ENCODE data around the gene LOXL3.
A peak's percentile ranks its signal among the peaks of the same experiment; 100 is the strongest.

LOXL3 gene

DNA sequence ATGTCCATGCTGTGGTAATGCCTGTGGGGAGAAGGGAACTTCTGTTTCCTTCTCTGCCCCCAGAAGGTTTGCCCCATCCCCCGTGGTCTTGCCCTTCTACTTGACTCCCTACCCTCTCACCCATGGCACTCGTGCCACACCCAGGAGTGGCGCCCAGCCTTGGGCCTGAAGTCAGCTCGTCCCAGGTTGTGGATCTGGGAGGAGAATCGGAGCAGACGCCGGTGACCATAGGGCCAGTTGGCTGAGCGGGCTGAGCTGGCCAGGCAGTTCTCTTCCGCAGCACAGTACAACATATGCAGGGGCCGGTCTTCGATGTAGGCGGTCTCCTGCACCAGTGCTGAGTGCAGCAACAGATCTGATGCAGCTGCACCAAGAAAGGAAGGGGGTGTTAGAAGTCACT is 19.3 kb downstream of the LOXL3 start:
- H3K4me1 ChIP-seq (ENCODE audit: insufficient read depth, low read length, poor library complexity, severe bottlenecking) = peaks cover 16% of the 10 kb centered on the region
- H3K27me3 ChIP-seq (ENCODE audit: insufficient read depth, low read length, poor library complexity, severe bottlenecking) = peaks cover 4% of the 10 kb centered on the region
- no peak overlapping the region for H3K4me2 ChIP-seq (ENCODE audit: low read depth, low read length, poor library complexity, severe bottlenecking)
- no peaks in the 10 kb centered on the region for H3F3A ChIP-seq (ENCODE audit: low read depth)
- no peak overlapping the region for H2AFZ ChIP-seq (ENCODE audit: low read length)
- H3K9me2 ChIP-seq (replicated peaks; ENCODE audit: low read depth, low read length) = no peaks in the 10 kb centered on the region
- no peaks in the 10 kb centered on the region for H3K9me3 ChIP-seq (ENCODE audit: insufficient read depth, low read depth, low read length)
- H3K4me3 ChIP-seq (ENCODE audit: low read length, poor library complexity, severe bottlenecking) = no peak overlapping the region
- peaks cover 3% of the 10 kb centered on the region; the same call in 1 of the 2 replicates for H3K36me3 ChIP-seq (ENCODE audit: insufficient read depth, low read length)
- H3K79me2 ChIP-seq (ENCODE audit: insufficient read depth, low read length) = peaks cover 24% of the 10 kb centered on the region
- no peak overlapping the region for H3K9ac ChIP-seq (ENCODE audit: low read depth, low read length, poor library complexity, severe bottlenecking)
- no peak for TF ChIP-seq EZH2phosphoT487 (IDR thresholded peaks at IDR 0.05; ENCODE audit: borderline replicate concordance)
- TF ChIP-seq, protein P1, sequence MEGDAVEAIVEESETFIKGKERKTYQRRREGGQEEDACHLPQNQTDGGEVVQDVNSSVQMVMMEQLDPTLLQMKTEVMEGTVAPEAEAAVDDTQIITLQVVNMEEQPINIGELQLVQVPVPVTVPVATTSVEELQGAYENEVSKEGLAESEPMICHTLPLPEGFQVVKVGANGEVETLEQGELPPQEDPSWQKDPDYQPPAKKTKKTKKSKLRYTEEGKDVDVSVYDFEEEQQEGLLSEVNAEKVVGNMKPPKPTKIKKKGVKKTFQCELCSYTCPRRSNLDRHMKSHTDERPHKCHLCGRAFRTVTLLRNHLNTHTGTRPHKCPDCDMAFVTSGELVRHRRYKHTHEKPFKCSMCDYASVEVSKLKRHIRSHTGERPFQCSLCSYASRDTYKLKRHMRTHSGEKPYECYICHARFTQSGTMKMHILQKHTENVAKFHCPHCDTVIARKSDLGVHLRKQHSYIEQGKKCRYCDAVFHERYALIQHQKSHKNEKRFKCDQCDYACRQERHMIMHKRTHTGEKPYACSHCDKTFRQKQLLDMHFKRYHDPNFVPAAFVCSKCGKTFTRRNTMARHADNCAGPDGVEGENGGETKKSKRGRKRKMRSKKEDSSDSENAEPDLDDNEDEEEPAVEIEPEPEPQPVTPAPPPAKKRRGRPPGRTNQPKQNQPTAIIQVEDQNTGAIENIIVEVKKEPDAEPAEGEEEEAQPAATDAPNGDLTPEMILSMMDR (conservative IDR thresholded peaks at IDR 0.05; ENCODE audit: low read length) = no peak
- H4K20me1 ChIP-seq (ENCODE audit: insufficient read depth, low read length, poor library complexity, severe bottlenecking) = peaks cover 4% of the 10 kb centered on the region

- Histone ChIP-seq H3K9ac (ENCODE audit: low read depth, low read length, poor library complexity, severe bottlenecking) (no peak overlapping the region), H3K4me1 (ENCODE audit: insufficient read depth, low read length, poor library complexity, severe bottlenecking) (peaks cover 18% of the 10 kb centered on the region), H3K27me3 (ENCODE audit: insufficient read depth, low read length, poor library complexity, severe bottlenecking) (peaks cover 4% of the 10 kb centered on the region), H3K9me3 (ENCODE audit: insufficient read depth, low read depth, low read length) (no peaks in the 10 kb centered on the region), H3F3A (ENCODE audit: low read depth) (no peaks in the 10 kb centered on the region), H2AFZ (ENCODE audit: low read length) (no peak overlapping the region), H3K36me3 (ENCODE audit: insufficient read depth, low read length) (peaks cover 3% of the 10 kb centered on the region; the same call in 1 of the 2 replicates), H3K9me2 (replicated peaks; ENCODE audit: low read depth, low read length) (no peaks in the 10 kb centered on the region), H3K4me2 (ENCODE audit: low read depth, low read length, poor library complexity, severe bottlenecking) (no peak overlapping the region), H3K79me2 (ENCODE audit: insufficient read depth, low read length) (peaks cover 34% of the 10 kb centered on the region), H4K20me1 (ENCODE audit: insufficient read depth, low read length, poor library complexity, severe bottlenecking) (peaks cover 11% of the 10 kb centered on the region), H3K4me3 (ENCODE audit: low read length, poor library complexity, severe bottlenecking) (no peak overlapping the region)
- TF ChIP-seq, protein P1 (conservative IDR thresholded peaks at IDR 0.05; ENCODE audit: low read length) = no peak
- TF ChIP-seq EZH2phosphoT487 (IDR thresholded peaks at IDR 0.05; ENCODE audit: borderline replicate concordance) = no peak
Measured at GRCh38 chr2:74533464-74533863, 20.3 kb downstream of the LOXL3 start.

DNA sequence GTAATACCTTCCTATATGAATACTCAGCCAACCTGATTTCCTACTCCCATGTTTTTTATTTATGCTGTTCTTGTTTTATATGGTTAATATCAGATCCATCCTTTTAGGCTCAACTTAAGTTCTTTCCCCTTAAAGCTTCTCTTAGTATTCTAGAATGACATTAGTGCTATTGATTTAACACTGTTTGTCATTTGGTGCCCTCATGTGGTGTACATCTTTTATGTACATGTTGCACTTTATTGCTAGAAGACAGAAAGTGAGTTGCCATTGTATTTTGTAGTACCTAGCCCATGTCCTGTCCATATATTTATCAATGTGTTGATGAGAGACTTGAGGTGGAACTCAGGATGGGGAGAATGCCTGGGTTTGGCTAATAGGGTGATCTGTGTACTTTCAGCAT is 21.5 kb downstream of the LOXL3 start:
- H4K20me1 ChIP-seq (ENCODE audit: insufficient read depth, low read length, poor library complexity, severe bottlenecking) = peaks cover 22% of the 10 kb centered on the region
- peaks cover 6% of the 10 kb centered on the region; the same call in 1 of the 2 replicates for H3K36me3 ChIP-seq (ENCODE audit: insufficient read depth, low read length)
- H2AFZ ChIP-seq (ENCODE audit: low read length) = no peak overlapping the region
- peaks cover 4% of the 10 kb centered on the region for H3K27me3 ChIP-seq (ENCODE audit: insufficient read depth, low read length, poor library complexity, severe bottlenecking)
- TF ChIP-seq, protein P1 (conservative IDR thresholded peaks at IDR 0.05; ENCODE audit: low read length) = peak; percentile 61
- no peak for TF ChIP-seq EZH2phosphoT487 (IDR thresholded peaks at IDR 0.05; ENCODE audit: borderline replicate concordance)
- H3K9me2 ChIP-seq (replicated peaks; ENCODE audit: low read depth, low read length) = no peaks in the 10 kb centered on the region
- H3K4me2 ChIP-seq (ENCODE audit: low read depth, low read length, poor library complexity, severe bottlenecking) = peak overlapping the region; percentile 100
- no peaks in the 10 kb centered on the region for H3F3A ChIP-seq (ENCODE audit: low read depth)
- peaks cover 30% of the 10 kb centered on the region for H3K4me1 ChIP-seq (ENCODE audit: insufficient read depth, low read length, poor library complexity, severe bottlenecking)
- H3K9me3 ChIP-seq (ENCODE audit: insufficient read depth, low read depth, low read length) = no peaks in the 10 kb centered on the region
- H3K9ac ChIP-seq (ENCODE audit: low read depth, low read length, poor library complexity, severe bottlenecking) = peak overlapping the region; percentile 93
- H3K79me2 ChIP-seq (ENCODE audit: insufficient read depth, low read length) = peaks cover 46% of the 10 kb centered on the region
- H3K4me3 ChIP-seq (ENCODE audit: low read length, poor library complexity, severe bottlenecking) = peak overlapping the region; percentile 100

Measured in Loucy (cell line).